Measurements from ENCODE around the gene STX17.

DNA sequence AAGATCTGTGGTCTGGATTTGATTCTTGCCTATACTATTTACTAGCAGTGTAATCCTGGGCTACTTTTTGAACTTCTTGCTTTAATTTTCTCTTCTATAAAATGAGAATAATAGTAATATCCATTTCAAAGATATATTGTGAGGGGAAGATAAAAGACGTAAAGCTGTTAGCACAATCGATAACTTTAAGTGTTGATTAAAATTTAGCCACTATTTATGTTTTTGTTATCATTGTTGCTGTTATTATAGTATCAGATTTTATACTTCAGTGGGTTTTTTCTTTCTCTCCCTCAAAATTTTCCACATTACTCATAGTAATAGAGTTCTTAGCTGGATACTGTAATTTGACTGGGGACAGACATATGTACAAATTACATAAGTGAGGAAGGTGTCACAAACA, 42.0 kb downstream of the STX17 start:
- no peak for TF ChIP-seq ZNF791 (tag by site-specific recombination; IDR thresholded peaks at IDR 0.05)
- no peak for TF ChIP-seq ZNF292 (tag by site-specific recombination; IDR thresholded peaks at IDR 0.05; ENCODE audit: borderline replicate concordance, low read depth)
- no peak for TF ChIP-seq RBAK (tag by site-specific recombination; IDR thresholded peaks at IDR 0.05)
